Measurements from ENCODE around the gene RTTN.

Gene RTTN

DNA sequence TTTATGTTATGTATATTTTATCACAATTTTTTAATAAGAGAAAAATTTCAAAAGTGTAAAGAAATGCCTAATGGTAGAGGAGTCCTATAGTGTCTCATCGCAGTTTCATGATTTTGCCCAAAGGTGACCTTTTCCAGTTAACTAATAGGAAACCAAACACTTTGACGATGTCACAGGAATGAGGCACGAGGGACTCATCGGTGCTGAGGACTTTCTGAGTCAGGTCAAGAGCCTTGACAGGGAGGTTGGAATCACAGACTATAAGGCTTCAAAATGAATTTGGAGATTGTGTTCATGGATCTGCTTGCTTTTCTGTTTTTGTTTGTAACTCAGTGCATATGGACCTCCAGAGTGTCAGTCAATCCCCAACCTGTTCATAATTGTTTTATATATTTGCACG lies 15.1 kb upstream of the RTTN start:
- H3K14ac ChIP-seq (ENCODE audit: low read length in 2 of 2), result no peak overlapping the region
- no peak overlapping the region for H2AFZ ChIP-seq (ENCODE audit: low read depth, low read length)
- no peak overlapping the region for H3K9ac ChIP-seq (ENCODE audit: low read length)
- H3K79me1 ChIP-seq (replicated peaks; ENCODE audit: low read length, poor library complexity, severe bottlenecking), result no peaks in the 10 kb centered on the region
- no peak overlapping the region for H3K4me3 ChIP-seq (ENCODE audit: insufficient read depth in 1 of 2, low read depth in 1 of 2, low read length in 2 of 2)
- H3K27ac ChIP-seq (ENCODE audit: low read length, poor library complexity, severe bottlenecking), result no peak overlapping the region
- H4K8ac ChIP-seq (ENCODE audit: low read length), result no peak overlapping the region
- no peaks in the 10 kb centered on the region for H3K4me1 ChIP-seq (ENCODE audit: control insufficient read depth, insufficient read depth, low read depth, low read length)
- no peak overlapping the region for H2BK15ac ChIP-seq (ENCODE audit: low read depth, poor library complexity, severe bottlenecking)
- no peak overlapping the region for H3K4me2 ChIP-seq (ENCODE audit: low read length, poor library complexity, severe bottlenecking)
- H2BK12ac ChIP-seq (ENCODE audit: low read length in 2 of 2), result no peak overlapping the region
- DNase-seq, result no peak
- H3K36me3 ChIP-seq (ENCODE audit: control insufficient read depth in 1 of 2, insufficient read depth in 2 of 2, low read depth in 1 of 2, low read length in 2 of 2), result no peaks in the 10 kb centered on the region
- H4K91ac ChIP-seq (ENCODE audit: low read length), result no peak overlapping the region
- H3K9me3 ChIP-seq (ENCODE audit: control insufficient read depth, low read length), result no peaks in the 10 kb centered on the region
- no peak overlapping the region for H2BK5ac ChIP-seq (ENCODE audit: low read depth, low read length, poor library complexity, severe bottlenecking)
- H2BK120ac ChIP-seq (ENCODE audit: low read depth, low read length), result no peak overlapping the region
- H3K18ac ChIP-seq (ENCODE audit: low read depth in 1 of 2, low read length in 2 of 2), result no peak overlapping the region
- no peak overlapping the region for H2AK5ac ChIP-seq (ENCODE audit: low read length, severe bottlenecking)
- no peak overlapping the region for H3K23ac ChIP-seq (ENCODE audit: low read length in 2 of 2)
- H3K27me3 ChIP-seq (ENCODE audit: control insufficient read depth in 1 of 2, insufficient read depth in 1 of 2, low read length in 2 of 2), result peaks cover 22 to 30% of the 10 kb centered on the region in 2 experiments
- H3K4ac ChIP-seq (ENCODE audit: low read depth in 1 of 2, low read length in 2 of 2), result no peak overlapping the region
- WGBS, result 92% methylated on average over 5 of the region's 5 CpGs

DNA sequence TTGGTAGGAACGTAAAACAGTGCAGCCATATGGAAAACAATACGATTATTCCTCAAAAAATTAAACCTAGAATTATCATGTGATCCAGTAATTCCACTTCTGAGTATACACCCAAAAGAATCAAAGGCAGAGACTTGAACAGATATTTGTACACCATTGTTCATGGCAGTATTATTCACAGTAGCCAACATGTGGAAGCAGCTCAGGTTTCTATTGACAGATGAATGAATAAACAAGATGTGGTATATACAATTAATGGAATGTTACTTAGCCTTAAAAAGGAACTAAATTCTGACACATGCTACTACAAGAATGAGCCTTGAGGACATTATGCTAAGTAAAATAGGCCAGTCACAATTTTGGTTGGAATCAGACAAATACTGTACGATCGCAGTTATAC lies 14.2 kb upstream of the RTTN start:
- no peaks in the 10 kb centered on the region for H3K4me1 ChIP-seq (ENCODE audit: control insufficient read depth, insufficient read depth, low read depth, low read length)
- H3K27ac ChIP-seq (ENCODE audit: low read length, poor library complexity, severe bottlenecking), result no peak overlapping the region
- 97% methylated on average over 4 of the region's 4 CpGs for WGBS
- H3K4ac ChIP-seq (ENCODE audit: low read depth in 1 of 2, low read length in 2 of 2), result no peak overlapping the region
- no peak for DNase-seq
- H3K4me3 ChIP-seq (ENCODE audit: insufficient read depth in 1 of 2, low read depth in 1 of 2, low read length in 2 of 2), result no peak overlapping the region
- no peak overlapping the region for H3K9ac ChIP-seq (ENCODE audit: low read length)
- no peaks in the 10 kb centered on the region for H3K79me1 ChIP-seq (replicated peaks; ENCODE audit: low read length, poor library complexity, severe bottlenecking)
- no peak overlapping the region for H3K4me2 ChIP-seq (ENCODE audit: low read length, poor library complexity, severe bottlenecking)
- H3K36me3 ChIP-seq (ENCODE audit: control insufficient read depth in 1 of 2, insufficient read depth in 2 of 2, low read depth in 1 of 2, low read length in 2 of 2), result no peaks in the 10 kb centered on the region
- H2AFZ ChIP-seq (ENCODE audit: low read depth, low read length), result no peak overlapping the region
- H3K23ac ChIP-seq (ENCODE audit: low read length in 2 of 2), result no peak overlapping the region
- no peak overlapping the region for H2BK120ac ChIP-seq (ENCODE audit: low read depth, low read length)
- no peak overlapping the region for H2BK12ac ChIP-seq (ENCODE audit: low read length in 2 of 2)
- no peak overlapping the region for H3K18ac ChIP-seq (ENCODE audit: low read depth in 1 of 2, low read length in 2 of 2)
- no peak overlapping the region for H2AK5ac ChIP-seq (ENCODE audit: low read length, severe bottlenecking)
- H3K14ac ChIP-seq (ENCODE audit: low read length in 2 of 2), result no peak overlapping the region
- no peak overlapping the region for H2BK15ac ChIP-seq (ENCODE audit: low read depth, poor library complexity, severe bottlenecking)
- H3K9me3 ChIP-seq (ENCODE audit: control insufficient read depth, low read length), result no peaks in the 10 kb centered on the region
- no peak overlapping the region for H4K91ac ChIP-seq (ENCODE audit: low read length)
- no peak overlapping the region for H4K8ac ChIP-seq (ENCODE audit: low read length)
- H3K27me3 ChIP-seq (ENCODE audit: control insufficient read depth in 1 of 2, insufficient read depth in 1 of 2, low read length in 2 of 2), result peaks cover 19 to 30% of the 10 kb centered on the region in 2 experiments
- H2BK5ac ChIP-seq (ENCODE audit: low read depth, low read length, poor library complexity, severe bottlenecking), result no peak overlapping the region

- H2BK12ac ChIP-seq (ENCODE audit: low read length in 2 of 2), result no peak overlapping the region
- no peak overlapping the region for H3K23ac ChIP-seq (ENCODE audit: low read length in 2 of 2)
- no peak overlapping the region for H2AK5ac ChIP-seq (ENCODE audit: low read length, severe bottlenecking)
- peaks cover 12 to 20% of the 10 kb centered on the region in 2 experiments for H3K27me3 ChIP-seq (ENCODE audit: control insufficient read depth in 1 of 2, insufficient read depth in 1 of 2, low read length in 2 of 2)
- H2BK15ac ChIP-seq (ENCODE audit: low read depth, poor library complexity, severe bottlenecking), result no peak overlapping the region
- H2BK5ac ChIP-seq (ENCODE audit: low read depth, low read length, poor library complexity, severe bottlenecking), result no peak overlapping the region
- no peak overlapping the region for H3K14ac ChIP-seq (ENCODE audit: low read length in 2 of 2)
- no peak overlapping the region for H3K9ac ChIP-seq (ENCODE audit: low read length)
- H3K4me1 ChIP-seq (ENCODE audit: control insufficient read depth, insufficient read depth, low read depth, low read length), result no peaks in the 10 kb centered on the region
- no peak overlapping the region for H2AFZ ChIP-seq (ENCODE audit: low read depth, low read length)
- no peaks in the 10 kb centered on the region for H3K79me1 ChIP-seq (replicated peaks; ENCODE audit: low read length, poor library complexity, severe bottlenecking)
- no peaks in the 10 kb centered on the region for H3K36me3 ChIP-seq (ENCODE audit: control insufficient read depth in 1 of 2, insufficient read depth in 2 of 2, low read depth in 1 of 2, low read length in 2 of 2)
- H3K9me3 ChIP-seq (ENCODE audit: control insufficient read depth, low read length), result no peaks in the 10 kb centered on the region
- WGBS, result 86% methylated on average over 2 of the region's 2 CpGs
- H2BK120ac ChIP-seq (ENCODE audit: low read depth, low read length), result no peak overlapping the region
- H4K91ac ChIP-seq (ENCODE audit: low read length), result no peak overlapping the region
- H3K4me2 ChIP-seq (ENCODE audit: low read length, poor library complexity, severe bottlenecking), result no peak overlapping the region
- H3K4ac ChIP-seq (ENCODE audit: low read depth in 1 of 2, low read length in 2 of 2), result no peak overlapping the region
- no peak overlapping the region for H3K18ac ChIP-seq (ENCODE audit: low read depth in 1 of 2, low read length in 2 of 2)
- no peak overlapping the region for H3K4me3 ChIP-seq (ENCODE audit: insufficient read depth in 1 of 2, low read depth in 1 of 2, low read length in 2 of 2)
- no peak overlapping the region for H3K27ac ChIP-seq (ENCODE audit: low read length, poor library complexity, severe bottlenecking)
- no peak overlapping the region for H4K8ac ChIP-seq (ENCODE audit: low read length)
- DNase-seq, result no peak
These were observed 11.3 kb upstream of the RTTN start for GRCh38 chr18:70216788-70217187.

DNA sequence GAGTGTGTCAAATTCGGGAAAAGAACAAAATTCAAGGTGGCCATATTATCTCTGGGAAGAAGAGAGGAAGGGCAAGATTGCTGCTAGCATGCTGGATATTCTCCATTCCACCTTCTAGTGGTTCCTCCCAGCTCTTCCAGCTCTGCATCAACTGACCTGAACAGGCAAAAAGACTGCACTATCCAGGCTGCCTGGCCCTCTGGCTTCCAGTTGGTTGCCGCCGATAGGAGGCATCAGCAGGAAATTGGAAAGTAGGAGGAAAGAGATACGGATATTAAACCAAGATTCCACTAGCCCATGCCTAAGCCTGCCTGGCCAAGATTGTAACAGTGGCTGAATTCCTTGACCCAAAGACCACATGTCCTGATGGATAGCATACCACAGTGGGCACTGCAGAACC lies 1.7 kb upstream of the RTTN start:
- Histone ChIP-seq H3K27ac (ENCODE audit: low read length, poor library complexity, severe bottlenecking) (no peak overlapping the region), H3K4me3 (ENCODE audit: insufficient read depth in 1 of 2, low read depth in 1 of 2, low read length in 2 of 2) (no peak overlapping the region), H3K79me1 (replicated peaks; ENCODE audit: low read length, poor library complexity, severe bottlenecking) (peaks cover 8% of the 10 kb centered on the region), H4K8ac (ENCODE audit: low read length) (no peak overlapping the region), H3K14ac (ENCODE audit: low read length in 2 of 2) (no peak overlapping the region), H3K9ac (ENCODE audit: low read length) (no peak overlapping the region), H2AK5ac (ENCODE audit: low read length, severe bottlenecking) (no peak overlapping the region), H2BK15ac (ENCODE audit: low read depth, poor library complexity, severe bottlenecking) (no peak overlapping the region), H2BK5ac (ENCODE audit: low read depth, low read length, poor library complexity, severe bottlenecking) (no peak overlapping the region), H3K9me3 (ENCODE audit: control insufficient read depth, low read length) (no peaks in the 10 kb centered on the region), H3K4me1 (ENCODE audit: control insufficient read depth, insufficient read depth, low read depth, low read length) (no peaks in the 10 kb centered on the region), H3K27me3 (ENCODE audit: control insufficient read depth in 1 of 2, insufficient read depth in 1 of 2, low read length in 2 of 2) (no peaks in the 10 kb centered on the region), H3K4me2 (ENCODE audit: low read length, poor library complexity, severe bottlenecking) (no peak overlapping the region), H2BK120ac (ENCODE audit: low read depth, low read length) (no peak overlapping the region), H3K18ac (ENCODE audit: low read depth in 1 of 2, low read length in 2 of 2) (no peak overlapping the region), H3K23ac (ENCODE audit: low read length in 2 of 2) (no peak overlapping the region), H2BK12ac (ENCODE audit: low read length in 2 of 2) (no peak overlapping the region), H2AFZ (ENCODE audit: low read depth, low read length) (no peak overlapping the region), H3K4ac (ENCODE audit: low read depth in 1 of 2, low read length in 2 of 2) (no peak overlapping the region), H3K36me3 (ENCODE audit: control insufficient read depth in 1 of 2, insufficient read depth in 2 of 2, low read depth in 1 of 2, low read length in 2 of 2) (no peaks in the 10 kb centered on the region), H4K91ac (ENCODE audit: low read length) (no peak overlapping the region)
- no peak for DNase-seq
- WGBS, result 95% methylated on average over 3 of the region's 4 CpGs

Measured in mesenchymal stem cell (in vitro differentiated cells and primary cell).